HEK293 (cell line): ENCODE results near the gene NSUN3.

Source experiments
- CTCF ChIA-PET: fragments of 350-600 bp; formaldehyde crosslinking; extraction: SDS; loops from one replicate; lab custom pipeline; 2021; ENCODE audit warnings: antibody characterized with exemption; lab: Yijun Ruan, JAX
- POLR2A ChIA-PET: fragments of 300-600 bp; formaldehyde crosslinking; extraction: SDS; loops from one replicate; lab custom pipeline; 2020; ENCODE audit warnings: antibody characterized with exemption, inconsistent platforms; lab: Yijun Ruan, JAX
- H3K27ac ChIP-seq: fragments of 200-500 bp; sonication (Bioruptor generic); 2 replicates; pipeline ENCODE4 v1.5.1; 2014; ENCODE audit warnings: low read depth, low read length, control low read depth, inconsistent platforms; ENCODE audit errors: extremely low read depth
- H3K36me3 ChIP-seq, 2 experiments: fragments of 200-500 bp in 1 of 2; sonication (Bioruptor generic) in 1 of 2; 1 replicate in 1 of 2; 2 replicates in 1 of 2; pipeline ENCODE4 v1.5.1; 2014 to 2017; ENCODE audit warnings: inconsistent platforms in 2 of 2, low read length in 2 of 2; ENCODE audit not compliant: control insufficient read depth in 2 of 2, insufficient read depth in 1 of 2
- H3K4me1 ChIP-seq: fragments of 200-500 bp; sonication (Bioruptor generic); 2 replicates; pipeline ENCODE4 v1.5.1; 2014; ENCODE audit warnings: mild to moderate bottlenecking, low read length, inconsistent platforms; ENCODE audit not compliant: control insufficient read depth, insufficient read depth
- H3K4me3 ChIP-seq: 2 replicates; pipeline ENCODE4 v1.5.1; 2011; ENCODE audit warnings: low read depth, mild to moderate bottlenecking, control low read depth, low read length, moderate library complexity
- H3K9me3 ChIP-seq: fragments of 200-500 bp; sonication (Bioruptor generic); 2 replicates; pipeline ENCODE4 v1.5.1; 2014; ENCODE audit warnings: low read depth, low read length, inconsistent platforms; ENCODE audit not compliant: control insufficient read depth, insufficient read depth
- GFI1B ChIP-seq: fragments of 450-650 bp; formaldehyde crosslinking; IDR thresholded peaks from 2 replicates; pipeline ENCODE4 v1.5.1; 2016; ENCODE audit warnings: missing biosample characterization, missing genetic modification characterization
- KLF7 ChIP-seq: fragments of 450-650 bp; formaldehyde crosslinking; IDR thresholded peaks from 2 replicates; pipeline ENCODE4 v1.5.1; 2016; ENCODE audit warnings: missing biosample characterization, missing genetic modification characterization, borderline replicate concordance
- KLF8 ChIP-seq: fragments of 450-650 bp; formaldehyde crosslinking; IDR thresholded peaks from 2 replicates; pipeline ENCODE4 v1.5.1; 2016; ENCODE audit warnings: missing biosample characterization, missing genetic modification characterization
- MZF1 ChIP-seq: fragments of 450-650 bp; formaldehyde crosslinking; IDR thresholded peaks from 2 replicates; pipeline ENCODE4 v1.5.1; 2017; ENCODE audit warnings: missing biosample characterization, missing genetic modification characterization, borderline replicate concordance
- REPIN1 ChIP-seq: fragments of 450-650 bp; formaldehyde crosslinking; IDR thresholded peaks from 2 replicates; pipeline ENCODE4 v1.5.1; 2017; ENCODE audit warnings: missing biosample characterization, missing genetic modification characterization, low read depth
- ZBTB1 ChIP-seq: fragments of 450-650 bp; formaldehyde crosslinking; IDR thresholded peaks from 2 replicates; pipeline ENCODE4 v1.5.1; 2016; ENCODE audit warnings: missing biosample characterization, missing genetic modification characterization
- ZBTB20 ChIP-seq: fragments of 450-650 bp; formaldehyde crosslinking; IDR thresholded peaks from 2 replicates; pipeline ENCODE4 v1.5.1; 2016; ENCODE audit warnings: missing biosample characterization, missing genetic modification characterization
- ZFP37 ChIP-seq: fragments of 450-650 bp; formaldehyde crosslinking; IDR thresholded peaks from 2 replicates; pipeline ENCODE4 v1.5.1; 2016; ENCODE audit warnings: missing biosample characterization, missing genetic modification characterization
- ZNF132 ChIP-seq: fragments of 450-650 bp; formaldehyde crosslinking; IDR thresholded peaks from 2 replicates; pipeline ENCODE4 v1.5.1; 2017; ENCODE audit warnings: missing biosample characterization, missing genetic modification characterization, borderline replicate concordance
- ZNF140 ChIP-seq: fragments of 450-650 bp; formaldehyde crosslinking; IDR thresholded peaks from 2 replicates; pipeline ENCODE4 v1.5.1; 2016; ENCODE audit warnings: missing biosample characterization, missing genetic modification characterization
- ZNF148 ChIP-seq: fragments of 450-650 bp; formaldehyde crosslinking; IDR thresholded peaks from 2 replicates; pipeline ENCODE4 v1.5.0; 2017; ENCODE audit warnings: missing biosample characterization, missing genetic modification characterization, borderline replicate concordance
- ZNF174 ChIP-seq: fragments of 450-650 bp; formaldehyde crosslinking; IDR thresholded peaks from 2 replicates; pipeline ENCODE4 v1.5.0; 2017; ENCODE audit warnings: missing biosample characterization, mild to moderate bottlenecking, missing genetic modification characterization
- ZNF184 ChIP-seq: fragments of 450-650 bp; IDR thresholded peaks from 2 replicates; pipeline ENCODE4 v1.5.1; 2018; ENCODE audit warnings: missing biosample characterization, mild to moderate bottlenecking, missing genetic modification characterization
- ZNF202 ChIP-seq: fragments of 450-650 bp; formaldehyde crosslinking; IDR thresholded peaks from 2 replicates; pipeline ENCODE4 v1.5.1; 2016; ENCODE audit warnings: missing biosample characterization, missing genetic modification characterization, borderline replicate concordance
- ZNF335 ChIP-seq: fragments of 450-650 bp; formaldehyde crosslinking; conservative IDR thresholded peaks from 2 replicates; pipeline ENCODE4 v1.5.1; 2016; ENCODE audit warnings: missing biosample characterization, missing genetic modification characterization
- ZNF341 ChIP-seq: fragments of 450-650 bp; formaldehyde crosslinking; IDR thresholded peaks from 2 replicates; pipeline ENCODE4; 2016; ENCODE audit warnings: low read depth, missing biosample characterization, missing genetic modification characterization
- ZNF416 ChIP-seq: fragments of 450-650 bp; formaldehyde crosslinking; IDR thresholded peaks from 2 replicates; pipeline ENCODE4 v1.5.1; 2016; ENCODE audit warnings: missing biosample characterization, missing genetic modification characterization
- ZNF423 ChIP-seq: fragments of 450-650 bp; formaldehyde crosslinking; IDR thresholded peaks from 2 replicates; pipeline ENCODE4 v1.5.1; 2016; ENCODE audit warnings: missing biosample characterization, missing genetic modification characterization
- ZNF530 ChIP-seq: fragments of 450-650 bp; formaldehyde crosslinking; IDR thresholded peaks from 2 replicates; pipeline ENCODE4 v1.5.1; 2016; ENCODE audit warnings: low read depth, missing biosample characterization, missing genetic modification characterization
- ZNF571 ChIP-seq: fragments of 450-650 bp; formaldehyde crosslinking; IDR thresholded peaks from 2 replicates; pipeline ENCODE4 v1.5.0; 2017; ENCODE audit warnings: missing biosample characterization, missing genetic modification characterization
- ZNF596 ChIP-seq: fragments of 450-650 bp; IDR thresholded peaks from 2 replicates; pipeline ENCODE4 v1.5.0; 2018; ENCODE audit warnings: missing biosample characterization, mild to moderate bottlenecking, missing genetic modification characterization, moderate library complexity
- ZNF623 ChIP-seq: fragments of 450-650 bp; formaldehyde crosslinking; IDR thresholded peaks from 2 replicates; pipeline ENCODE4 v1.5.1; 2016; ENCODE audit warnings: missing biosample characterization, missing genetic modification characterization
- ZNF626 ChIP-seq: fragments of 450-650 bp; sonication (Bioruptor Pico); formaldehyde crosslinking; IDR thresholded peaks from 2 replicates; pipeline ENCODE4 v1.5.1; 2018; ENCODE audit warnings: missing biosample characterization, missing genetic modification characterization, inconsistent platforms
- ZNF629 ChIP-seq: fragments of 450-650 bp; formaldehyde crosslinking; IDR thresholded peaks from 2 replicates; pipeline ENCODE4 v1.5.1; 2017; ENCODE audit warnings: missing biosample characterization, missing genetic modification characterization
- ZNF654 ChIP-seq: fragments of 450-650 bp; formaldehyde crosslinking; IDR thresholded peaks from 2 replicates; pipeline ENCODE4 v1.5.1; 2016; ENCODE audit warnings: low read depth, missing biosample characterization, missing genetic modification characterization
- ZNF660 ChIP-seq: fragments of 450-650 bp; IDR thresholded peaks from 2 replicates; pipeline ENCODE4 v1.5.1; 2018; ENCODE audit warnings: missing biosample characterization, mild to moderate bottlenecking, missing genetic modification characterization
- ZNF664 ChIP-seq: fragments of 450-650 bp; formaldehyde crosslinking; IDR thresholded peaks from 2 replicates; pipeline ENCODE4 v1.5.1; 2016; ENCODE audit warnings: missing biosample characterization, missing genetic modification characterization
- ZNF76 ChIP-seq: fragments of 450-650 bp; formaldehyde crosslinking; IDR thresholded peaks from 2 replicates; pipeline ENCODE4; 2016; ENCODE audit warnings: low read depth, missing biosample characterization, missing genetic modification characterization, borderline replicate concordance
- ZNF791 ChIP-seq: fragments of 450-650 bp; formaldehyde crosslinking; IDR thresholded peaks from 2 replicates; pipeline ENCODE4 v1.5.1; 2016; ENCODE audit warnings: missing biosample characterization, missing genetic modification characterization
- ZNF843 ChIP-seq: fragments of 450-650 bp; formaldehyde crosslinking; IDR thresholded peaks from 2 replicates; pipeline ENCODE4 v1.5.1; 2016; ENCODE audit warnings: missing biosample characterization, missing genetic modification characterization
- TF ChIP-seq, protein P1 (sequence below): fragments of 450-650 bp; formaldehyde crosslinking; IDR thresholded peaks from 2 replicates; pipeline ENCODE4 v1.5.1; 2016; ENCODE audit warnings: missing biosample characterization, missing genetic modification characterization, borderline replicate concordance

Gene NSUN3

GRCh38 chr3:94162700-94163099 lies 99.8 kb downstream of the NSUN3 start (continued):
- TF ChIP-seq ZNF76 (tag by site-specific recombination) (no peak), ZNF664 (tag by site-specific recombination) (no peak), ZNF423 (tag by site-specific recombination) (no peak), ZNF571 (tag by site-specific recombination) (no peak), ZNF140 (no peak), ZNF629 (0 out of 2 replicates have a peak, but pooled peaks have one; percentile 14), ZNF132 (tag by site-specific recombination) (no peak), ZNF660 (tag by site-specific recombination) (no peak), MZF1 (tag by site-specific recombination) (no peak), KLF8 (tag by site-specific recombination) (no peak), GFI1B (no peak), ZNF335 (tag by site-specific recombination) (0 out of 2 replicates have a peak, but pooled peaks have one; percentile 27), ZNF416 (tag by site-specific recombination) (no peak)

- no peak overlapping the region for H3K4me3 ChIP-seq
- no peaks in the 10 kb centered on the region for H3K4me1 ChIP-seq
- no peaks in the 10 kb centered on the region for H3K36me3 ChIP-seq
- CTCF ChIA-PET, result no interaction called here
- no peak overlapping the region for H3K27ac ChIP-seq
- H3K9me3 ChIP-seq, result no peaks in the 10 kb centered on the region
- POLR2A ChIA-PET, result no interaction called here
- no peak for TF ChIP-seq ZNF654 (tag by site-specific recombination)
- TF ChIP-seq ZNF341 (tag by site-specific recombination), result no peak
- TF ChIP-seq KLF7 (tag by site-specific recombination), result no peak
- no peak for TF ChIP-seq MZF1 (tag by site-specific recombination)
- TF ChIP-seq ZNF596 (tag by site-specific recombination), result no peak
- TF ChIP-seq ZNF626, result no peak
- TF ChIP-seq ZNF202, result no peak
- no peak for TF ChIP-seq ZNF843 (tag by site-specific recombination)
- no peak for TF ChIP-seq ZNF623 (tag by site-specific recombination)
- no peak for TF ChIP-seq ZNF530 (tag by site-specific recombination)
- no peak for TF ChIP-seq ZNF148 (tag by site-specific recombination)
- TF ChIP-seq REPIN1 (tag by site-specific recombination), result no peak
- no peak for TF ChIP-seq ZNF174 (tag by site-specific recombination)
- no peak for TF ChIP-seq ZBTB1 (tag by site-specific recombination)
- TF ChIP-seq ZBTB20 (tag by site-specific recombination), result no peak
- no peak for TF ChIP-seq ZNF184 (tag by site-specific recombination)
- TF ChIP-seq, protein P1, sequence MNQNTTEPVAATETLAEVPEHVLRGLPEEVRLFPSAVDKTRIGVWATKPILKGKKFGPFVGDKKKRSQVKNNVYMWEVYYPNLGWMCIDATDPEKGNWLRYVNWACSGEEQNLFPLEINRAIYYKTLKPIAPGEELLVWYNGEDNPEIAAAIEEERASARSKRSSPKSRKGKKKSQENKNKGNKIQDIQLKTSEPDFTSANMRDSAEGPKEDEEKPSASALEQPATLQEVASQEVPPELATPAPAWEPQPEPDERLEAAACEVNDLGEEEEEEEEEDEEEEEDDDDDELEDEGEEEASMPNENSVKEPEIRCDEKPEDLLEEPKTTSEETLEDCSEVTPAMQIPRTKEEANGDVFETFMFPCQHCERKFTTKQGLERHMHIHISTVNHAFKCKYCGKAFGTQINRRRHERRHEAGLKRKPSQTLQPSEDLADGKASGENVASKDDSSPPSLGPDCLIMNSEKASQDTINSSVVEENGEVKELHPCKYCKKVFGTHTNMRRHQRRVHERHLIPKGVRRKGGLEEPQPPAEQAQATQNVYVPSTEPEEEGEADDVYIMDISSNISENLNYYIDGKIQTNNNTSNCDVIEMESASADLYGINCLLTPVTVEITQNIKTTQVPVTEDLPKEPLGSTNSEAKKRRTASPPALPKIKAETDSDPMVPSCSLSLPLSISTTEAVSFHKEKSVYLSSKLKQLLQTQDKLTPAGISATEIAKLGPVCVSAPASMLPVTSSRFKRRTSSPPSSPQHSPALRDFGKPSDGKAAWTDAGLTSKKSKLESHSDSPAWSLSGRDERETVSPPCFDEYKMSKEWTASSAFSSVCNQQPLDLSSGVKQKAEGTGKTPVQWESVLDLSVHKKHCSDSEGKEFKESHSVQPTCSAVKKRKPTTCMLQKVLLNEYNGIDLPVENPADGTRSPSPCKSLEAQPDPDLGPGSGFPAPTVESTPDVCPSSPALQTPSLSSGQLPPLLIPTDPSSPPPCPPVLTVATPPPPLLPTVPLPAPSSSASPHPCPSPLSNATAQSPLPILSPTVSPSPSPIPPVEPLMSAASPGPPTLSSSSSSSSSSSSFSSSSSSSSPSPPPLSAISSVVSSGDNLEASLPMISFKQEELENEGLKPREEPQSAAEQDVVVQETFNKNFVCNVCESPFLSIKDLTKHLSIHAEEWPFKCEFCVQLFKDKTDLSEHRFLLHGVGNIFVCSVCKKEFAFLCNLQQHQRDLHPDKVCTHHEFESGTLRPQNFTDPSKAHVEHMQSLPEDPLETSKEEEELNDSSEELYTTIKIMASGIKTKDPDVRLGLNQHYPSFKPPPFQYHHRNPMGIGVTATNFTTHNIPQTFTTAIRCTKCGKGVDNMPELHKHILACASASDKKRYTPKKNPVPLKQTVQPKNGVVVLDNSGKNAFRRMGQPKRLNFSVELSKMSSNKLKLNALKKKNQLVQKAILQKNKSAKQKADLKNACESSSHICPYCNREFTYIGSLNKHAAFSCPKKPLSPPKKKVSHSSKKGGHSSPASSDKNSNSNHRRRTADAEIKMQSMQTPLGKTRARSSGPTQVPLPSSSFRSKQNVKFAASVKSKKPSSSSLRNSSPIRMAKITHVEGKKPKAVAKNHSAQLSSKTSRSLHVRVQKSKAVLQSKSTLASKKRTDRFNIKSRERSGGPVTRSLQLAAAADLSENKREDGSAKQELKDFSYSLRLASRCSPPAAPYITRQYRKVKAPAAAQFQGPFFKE (tag by site-specific recombination), result no peak
- TF ChIP-seq ZNF791 (tag by site-specific recombination), result no peak
- no peak for TF ChIP-seq ZFP37 (tag by site-specific recombination)
These were observed 104.5 kb downstream of the NSUN3 start for GRCh38 chr3:94167346-94167745.
